Measurements from ENCODE around the gene MOB1A.

DNA sequence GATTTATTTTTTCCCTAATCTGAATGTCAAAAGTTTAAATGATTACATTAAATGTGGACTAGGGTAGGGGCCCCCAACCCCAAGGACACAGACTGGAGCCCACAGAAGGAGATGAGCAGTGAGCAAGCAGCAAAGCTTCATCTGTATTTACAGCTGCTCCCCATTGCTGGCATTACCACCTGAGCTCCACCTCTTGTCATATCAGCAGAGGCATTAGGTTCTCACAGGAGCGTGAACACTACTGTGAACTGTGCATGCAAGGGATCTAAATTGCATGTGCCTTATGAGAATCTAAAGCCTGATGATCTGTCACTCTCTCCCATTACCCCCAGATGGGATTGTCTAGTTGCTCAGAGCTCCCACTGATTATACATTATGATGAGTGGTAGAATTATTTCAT lies 3.8 kb downstream of the MOB1A start:
- no peak for TF ChIP-seq CTCF (IDR thresholded peaks at IDR 0.05; ENCODE audit: low read depth, low read length)
- TF ChIP-seq POLR2A (IDR thresholded peaks at IDR 0.05; ENCODE audit: extremely low read depth, insufficient read length) = no peak
- TF ChIP-seq, protein P1, sequence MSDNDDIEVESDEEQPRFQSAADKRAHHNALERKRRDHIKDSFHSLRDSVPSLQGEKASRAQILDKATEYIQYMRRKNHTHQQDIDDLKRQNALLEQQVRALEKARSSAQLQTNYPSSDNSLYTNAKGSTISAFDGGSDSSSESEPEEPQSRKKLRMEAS (IDR thresholded peaks at IDR 0.05; ENCODE audit: low read depth, low read length) = no peak
